HepG2 (cell line): ENCODE data around the gene DDRGK1. TPM values are rescaled to one million over a fixed set of nuclear protein-coding genes. Genes with fewer than 3 reads are reported as not detected.
"Not testable (repeated sequence)": the region's sequence is repeated elsewhere in the genome, so short reads cannot be mapped to it uniquely, and the experiment has no call there.

Source experiments
- ATAC-seq: fragments of 200-7000 bp; cut with Tn5 transposase; 3 replicates; pipeline ENCODE4 v1.9.1; 2020; ENCODE audit warnings: mild to moderate bottlenecking, moderate library complexity
- BruUV-seq: library from RNA; stranded (reverse); fragments of 400-500 nt; replicated peaks from 2 replicates; lab custom pipeline; 2021; lab: Mats Ljungman, UMichigan
- CTCF ChIA-PET: fragments of 300-600 bp; formaldehyde crosslinking; extraction: SDS; loops from one replicate; lab custom pipeline; 2021; ENCODE audit warnings: low total read pairs, inconsistent platforms, low intra/inter-chr PET ratio; lab: Yijun Ruan, JAX
- POLR2A ChIA-PET: fragments of 350-600 bp; sonication (Branson Sonifier 250); formaldehyde crosslinking; loops from one replicate; lab custom pipeline; 2020; ENCODE audit warnings: antibody characterized with exemption, inconsistent platforms; lab: Yijun Ruan, JAX
- DNase-seq: peaks from one replicate; pipeline ENCODE4 v3.0.0-alpha.2; 2015; ENCODE audit warnings: low spot score
- FAIRE-seq: peaks from 3 replicates; lab custom pipeline; 2011; peaks lifted over from hg19 to GRCh38; lab: Jason Lieb, UNC
- H2AFZ ChIP-seq: one replicate; pipeline ENCODE4 v1.6.1; 2011; ENCODE audit warnings: low read length, inconsistent platforms
- H3K27ac ChIP-seq: fragments of 300-600 bp; 3 replicates; pipeline ENCODE4 v1.8.0; 2011; ENCODE audit warnings: mixed run types, mild to moderate bottlenecking, mixed read lengths, low read length, inconsistent platforms; ENCODE audit not compliant: insufficient read depth; ENCODE audit errors: extremely low read length
- H3K27me3 ChIP-seq, 2 experiments: fragments of 200-600 bp in 1 of 2; 2 replicates in 1 of 2; 3 replicates in 1 of 2; pipeline versions ENCODE4 v1.6.0 to v1.8.0; 2011; ENCODE audit warnings: low read length in 2 of 2, mild to moderate bottlenecking in 2 of 2, moderate library complexity in 2 of 2, inconsistent platforms in 1 of 2; ENCODE audit not compliant: insufficient read depth in 2 of 2, control insufficient read depth in 1 of 2
- H3K36me3 ChIP-seq, 2 experiments: fragments of 200-600 bp in 1 of 2; replicated peaks in 1 of 2; 2 replicates in 1 of 2; 3 replicates in 1 of 2; pipeline versions ENCODE4 v1.5.1 to v1.8.0; 2011; ENCODE audit warnings: low read length in 2 of 2, inconsistent platforms in 1 of 2; ENCODE audit not compliant: insufficient read depth in 2 of 2, control insufficient read depth in 1 of 2
- H3K4me1 ChIP-seq: 2 replicates; pipeline ENCODE4 v1.5.1; 2012; ENCODE audit warnings: low read length, inconsistent platforms; ENCODE audit not compliant: insufficient read depth
- H3K4me2 ChIP-seq: 2 replicates; pipeline ENCODE4 v1.6.0; 2011; ENCODE audit warnings: low read depth, low read length, inconsistent platforms
- H3K4me3 ChIP-seq, 3 experiments: fragments of 200-600 bp in 1 of 3; sonication (generic), shearing (Covaris generic) in 1 of 3; replicated peaks in 1 of 3; 2 replicates each; pipeline ENCODE4 v1.5.1; 2011 to 2016; ENCODE audit warnings: low read length in 3 of 3, inconsistent platforms in 2 of 3, low read depth in 2 of 3, mild to moderate bottlenecking in 2 of 3, control low read depth in 1 of 3, mixed read lengths in 1 of 3; ENCODE audit not compliant: insufficient read depth in 1 of 3
- H3K79me2 ChIP-seq: one replicate; pipeline ENCODE4 v1.6.1; 2011; ENCODE audit warnings: low read length, inconsistent platforms; ENCODE audit not compliant: insufficient read depth
- H3K9ac ChIP-seq: 2 replicates; pipeline ENCODE4 v1.6.0; 2011; ENCODE audit warnings: mild to moderate bottlenecking, low read depth, low read length, inconsistent platforms; ENCODE audit not compliant: insufficient read depth
- H3K9me3 ChIP-seq: 2 replicates; pipeline ENCODE4 v1.5.1; 2012; ENCODE audit warnings: mild to moderate bottlenecking, low read length
- H4K20me1 ChIP-seq: 2 replicates; pipeline ENCODE4 v1.6.0; 2011; ENCODE audit warnings: inconsistent platforms, mild to moderate bottlenecking, low read length, moderate library complexity; ENCODE audit not compliant: insufficient read depth
- FOXO4 ChIP-seq: sonication (generic); formaldehyde crosslinking; conservative IDR thresholded peaks from 2 replicates; pipeline ENCODE4 v1.8.1; 2023; ENCODE audit warnings: missing genetic modification reagents
- HNF1A ChIP-seq, 2 experiments: sonication (generic) in 1 of 2; formaldehyde crosslinking in 1 of 2; IDR thresholded peaks; 2 replicates each; pipeline versions ENCODE4 v1.4.0 to v1.6.1; 2016 to 2020; ENCODE audit warnings: borderline replicate concordance in 1 of 2, low read depth in 1 of 2, mild to moderate bottlenecking in 1 of 2, missing genetic modification reagents in 1 of 2
- IRX3 ChIP-seq: sonication (generic); formaldehyde crosslinking; IDR thresholded peaks from 2 replicates; pipeline ENCODE4 v1.8.1; 2023; ENCODE audit warnings: mild to moderate bottlenecking, low read depth, missing genetic modification reagents, borderline replicate concordance
- WGBS: methylation state at CpG from one replicate; pipeline ENCODE4 v1.1.6; 2017; ENCODE audit warnings: low lambda C conversion rate; 5-methylcytosine and 5-hydroxymethylcytosine counted together
- in situ Hi-C: cut with HindIII; loops from 2 replicates; pipeline ENCODE4 v1.10.0; 2017; ENCODE audit warnings: low pct_unique_long_range_greater_than_20kb; ENCODE audit not compliant: extremely low pct_ligation_motif_present
- intact Hi-C: fragments of 100-400 bp; cut with micrococcal nuclease; formaldehyde crosslinking; loops from one replicate; pipeline ENCODE4 v1.10.0; 2022; ENCODE audit not compliant: unreplicated experiment
- polyA plus RNA-seq, 8 experiments: library from polyadenylated mRNA; depleted of rRNA in 3 of 8; stranded (reverse) in 7 of 8; unstranded in 1 of 8; fragments of >200 nt; fragmentation: Illumina TruSeq in 4 of 8; extraction: Trizol in 4 of 8; gene quantifications; 2 replicates each; pipeline versions ENCODE4 v1.2.1 to v1.2.3, GENCODE V29; 2011 to 2016; ENCODE audit warnings: low read depth in 4 of 8, missing spikeins in 1 of 8, mixed read lengths in 1 of 8; ENCODE audit not compliant: insufficient read depth in 1 of 8
- total RNA-seq, 5 experiments: library from RNA; depleted of rRNA; stranded (reverse); fragments of >200 nt; fragmentation: Illumina TruSeq; extraction: Trizol; gene quantifications; 2 replicates each; pipeline ENCODE4 v1.2.3, GENCODE V29; 2016; ENCODE audit warnings: low read depth in 1 of 5
- TF ChIP-seq, protein P1 (sequence below): sonication (generic); formaldehyde crosslinking; IDR thresholded peaks from 2 replicates; pipeline ENCODE4 v1.4.0; 2020; ENCODE audit warnings: missing genetic modification reagents

DDRGK1 gene
- total and polyA plus RNA-seq, 2 of the 13 experiments (the other 11 are each of a cell fraction or from before 2014, with no cell fraction given), result 96.7 to 149 TPM

GRCh38 chr20:3156811-3157619 lies 47.5 kb downstream of the DDRGK1 start (continued):
- no peak for TF ChIP-seq HNF1A (IDR thresholded peaks at IDR 0.05; ENCODE audit: low read depth)
- TF ChIP-seq HNF1A (CRISPR knock-in tag; IDR thresholded peaks at IDR 0.05; ENCODE audit: borderline replicate concordance), result no peak
- TF ChIP-seq IRX3, result no peak

- WGBS, result 94% methylated on average over 10 of the region's 10 CpGs
- H3K9ac ChIP-seq, DNase-seq, in situ Hi-C loops, H3K4me3 ChIP-seq, H3K27me3 ChIP-seq, BruUV-seq, CTCF ChIA-PET, FAIRE-seq, H3K4me1 ChIP-seq, H2AFZ ChIP-seq, intact Hi-C loops, H3K9me3 ChIP-seq, H3K4me2 ChIP-seq, H3K27ac ChIP-seq: not testable (repeated sequence)
- TF ChIP-seq, protein P1, sequence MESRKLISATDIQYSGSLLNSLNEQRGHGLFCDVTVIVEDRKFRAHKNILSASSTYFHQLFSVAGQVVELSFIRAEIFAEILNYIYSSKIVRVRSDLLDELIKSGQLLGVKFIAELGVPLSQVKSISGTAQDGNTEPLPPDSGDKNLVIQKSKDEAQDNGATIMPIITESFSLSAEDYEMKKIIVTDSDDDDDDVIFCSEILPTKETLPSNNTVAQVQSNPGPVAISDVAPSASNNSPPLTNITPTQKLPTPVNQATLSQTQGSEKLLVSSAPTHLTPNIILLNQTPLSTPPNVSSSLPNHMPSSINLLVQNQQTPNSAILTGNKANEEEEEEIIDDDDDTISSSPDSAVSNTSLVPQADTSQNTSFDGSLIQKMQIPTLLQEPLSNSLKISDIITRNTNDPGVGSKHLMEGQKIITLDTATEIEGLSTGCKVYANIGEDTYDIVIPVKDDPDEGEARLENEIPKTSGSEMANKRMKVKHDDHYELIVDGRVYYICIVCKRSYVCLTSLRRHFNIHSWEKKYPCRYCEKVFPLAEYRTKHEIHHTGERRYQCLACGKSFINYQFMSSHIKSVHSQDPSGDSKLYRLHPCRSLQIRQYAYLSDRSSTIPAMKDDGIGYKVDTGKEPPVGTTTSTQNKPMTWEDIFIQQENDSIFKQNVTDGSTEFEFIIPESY (CRISPR knock-in tag), result peak; percentile 69; the same call in 1 of the 2 replicates
- TF ChIP-seq FOXO4 (CRISPR knock-in tag), result 0 out of 2 replicates have a peak, but pooled peaks have one; percentile 52
- Histone ChIP-seq H3K36me3 (peaks cover 28 to 65% of the 10 kb centered on the region in 2 experiments), H4K20me1 (peaks cover 30% of the 10 kb centered on the region), H3K79me2 (peaks cover 84% of the 10 kb centered on the region)
- POLR2A ChIA-PET, result interaction anchor here (0.6 to 2.4 kb wide), 2 partner anchors 10 to 14 kb away, joined by 3 to 7 read pairs; no protein-coding TSS in a partner anchor
- peak; percentile 49 for ATAC-seq
These were observed 52.3 kb downstream of the DDRGK1 start for GRCh38 chr20:3152057-3152644.
